TTC549 (cell line): ENCODE data around the gene MAP1B.
"Not testable (repeated sequence)": the region's sequence is repeated elsewhere in the genome, so short reads cannot be mapped to it uniquely, and the experiment has no call there.

Experiments
- FAIRE-seq: peaks from 2 replicates; lab custom pipeline; 2012; peaks lifted over from hg19 to GRCh38; lab: Jason Lieb, UNC

MAP1B gene

DNA sequence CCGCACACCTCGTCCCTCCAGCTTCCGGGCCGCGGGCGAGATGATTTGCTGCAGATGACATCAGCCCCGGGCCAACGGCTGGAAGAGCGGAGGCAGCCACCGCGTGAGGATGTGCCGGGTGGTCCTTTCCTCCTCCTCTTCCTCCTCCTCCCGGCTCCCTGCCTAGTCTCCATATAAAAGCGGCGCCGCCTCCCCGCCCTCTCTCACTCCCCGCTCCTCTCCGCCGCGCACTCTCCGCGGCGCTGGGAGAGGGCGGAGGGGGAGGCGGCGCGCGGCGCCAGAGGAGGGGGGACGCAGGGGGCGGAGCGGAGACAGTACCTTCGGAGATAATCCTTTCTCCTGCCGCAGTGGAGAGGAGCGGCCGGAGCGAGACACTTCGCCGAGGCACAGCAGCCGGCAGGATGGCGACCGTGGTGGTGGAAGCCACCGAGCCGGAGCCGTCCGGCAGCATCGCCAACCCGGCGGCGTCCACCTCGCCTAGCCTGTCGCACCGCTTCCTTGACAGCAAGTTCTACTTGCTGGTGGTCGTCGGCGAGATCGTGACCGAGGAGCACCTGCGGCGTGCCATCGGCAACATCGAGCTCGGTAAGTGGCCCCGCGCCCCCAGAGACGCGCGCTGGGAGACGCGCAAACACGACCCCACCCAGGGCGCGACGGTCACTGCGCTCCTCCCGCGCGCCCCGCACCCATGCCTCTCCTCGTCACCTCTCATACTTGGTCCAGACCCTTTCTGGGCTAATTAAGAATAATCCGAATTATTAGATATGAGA lies at the start of gene MAP1B:
Gene MAP1B (plus strand): TSS at position 345 of the 770 bp plus-strand sequence. CDS start 57 bp downstream, at position 402.
- no peak for FAIRE-seq

DNA sequence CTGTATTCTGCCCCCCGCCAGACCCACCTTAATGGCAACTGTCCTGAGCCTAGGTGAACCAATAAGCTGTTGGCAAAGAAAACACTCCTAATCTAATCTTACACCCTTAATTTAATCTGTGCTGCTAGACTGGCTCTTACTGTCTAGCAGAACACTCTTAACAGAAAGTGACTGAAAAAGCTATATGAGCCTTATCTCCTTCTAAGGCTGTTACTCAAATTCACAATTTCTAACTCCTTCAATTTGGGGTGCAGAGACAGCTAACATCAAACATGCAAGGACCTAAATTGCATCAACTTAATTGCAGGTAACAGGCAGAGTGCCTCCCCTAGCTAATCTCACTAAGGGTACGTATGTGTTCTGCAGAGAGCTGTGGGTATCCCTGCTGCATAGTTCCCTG lies 49.5 kb upstream of the MAP1B start:
- no peak for FAIRE-seq

DNA sequence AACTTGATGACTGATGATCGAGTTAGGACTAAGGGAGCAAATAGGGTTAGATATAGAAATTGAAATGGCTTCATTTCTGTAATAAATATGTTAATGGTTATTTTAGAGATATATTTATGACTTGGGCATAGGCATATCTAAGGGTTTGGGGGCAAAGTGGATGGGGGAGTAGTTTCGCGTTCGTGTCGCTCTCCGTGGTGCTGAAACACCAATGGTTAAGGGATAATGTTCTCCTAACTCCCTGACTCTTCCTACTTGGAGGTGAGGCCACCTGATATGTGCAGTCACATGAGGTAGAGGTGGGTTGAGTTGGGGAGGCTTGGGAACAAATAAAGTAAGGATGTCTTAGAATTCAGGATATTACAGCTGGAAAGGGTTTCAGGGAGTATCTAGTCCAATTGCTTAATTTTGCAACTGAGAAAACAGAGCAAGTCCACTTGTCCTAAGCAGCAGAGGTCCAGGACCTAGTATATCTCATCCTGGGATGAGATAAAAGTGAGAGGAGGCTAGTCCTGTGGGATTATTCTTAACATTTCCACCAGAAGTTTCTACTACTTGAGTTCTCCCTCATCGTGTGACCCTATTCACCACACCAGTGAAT lies 44.0 kb upstream of the MAP1B start:
- no peak for FAIRE-seq

DNA sequence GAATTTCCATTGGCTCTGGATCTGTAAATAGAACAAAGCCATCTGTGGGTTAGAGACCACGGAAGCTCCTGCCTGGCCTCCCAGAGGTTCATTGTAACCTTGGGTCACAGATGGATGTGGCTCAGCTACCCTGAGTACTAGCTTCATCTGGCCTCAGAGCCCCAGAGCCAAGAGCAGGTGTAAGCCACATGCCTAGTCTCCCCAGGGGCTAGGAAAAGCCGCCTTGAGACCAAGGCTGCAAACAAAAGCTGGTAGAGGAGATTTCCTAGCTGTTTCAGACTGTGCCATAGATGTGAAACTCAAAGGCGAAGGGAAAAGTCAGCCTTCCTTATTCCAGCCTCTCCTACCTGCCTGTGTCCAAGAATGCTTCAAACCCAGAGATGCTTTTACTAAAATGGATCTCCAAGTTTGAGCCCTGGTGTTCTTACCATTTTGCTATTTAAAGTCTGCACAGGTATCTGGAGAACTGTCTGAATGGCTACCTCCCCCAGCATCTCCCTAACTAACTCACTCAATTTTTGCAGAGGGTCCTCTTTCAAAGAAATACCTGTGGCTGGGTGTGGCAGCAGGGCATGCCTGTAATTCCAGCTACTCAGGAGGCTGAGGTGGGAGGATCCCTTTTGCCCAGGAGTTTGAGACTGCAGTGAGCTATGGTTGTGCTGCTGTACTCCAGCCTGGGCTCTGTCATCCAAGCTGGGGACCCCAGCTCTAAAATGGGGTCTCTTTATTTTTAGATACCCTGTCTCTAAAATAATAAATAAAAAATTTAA lies 42.3 kb upstream of the MAP1B start:
- FAIRE-seq = no peak

DNA sequence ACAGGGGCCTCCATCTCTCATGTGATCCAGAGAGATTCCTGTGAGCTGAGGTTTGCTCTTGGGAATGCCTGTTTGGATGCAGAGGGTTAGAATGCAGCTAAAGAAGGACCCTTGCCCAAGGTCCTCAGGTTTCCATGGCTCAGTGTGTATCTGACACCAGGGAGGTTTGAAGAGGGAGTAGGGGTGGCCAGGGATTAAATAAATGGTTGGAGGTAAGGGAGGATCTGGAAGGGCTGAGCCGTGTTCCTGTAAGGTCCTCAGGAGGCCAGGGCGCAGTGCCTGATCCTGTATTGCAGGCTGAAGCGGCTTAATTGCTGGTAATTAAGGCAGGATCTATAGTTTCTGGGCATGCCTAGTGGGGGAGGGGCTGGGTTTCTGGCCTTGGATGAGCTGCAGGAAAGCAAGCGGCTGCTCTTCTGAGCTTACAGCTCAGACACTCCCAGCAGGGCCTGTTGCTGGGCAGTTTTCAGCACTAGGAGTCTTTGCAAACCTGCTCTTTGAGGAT lies 41.5 kb upstream of the MAP1B start:
- FAIRE-seq = no peak

DNA sequence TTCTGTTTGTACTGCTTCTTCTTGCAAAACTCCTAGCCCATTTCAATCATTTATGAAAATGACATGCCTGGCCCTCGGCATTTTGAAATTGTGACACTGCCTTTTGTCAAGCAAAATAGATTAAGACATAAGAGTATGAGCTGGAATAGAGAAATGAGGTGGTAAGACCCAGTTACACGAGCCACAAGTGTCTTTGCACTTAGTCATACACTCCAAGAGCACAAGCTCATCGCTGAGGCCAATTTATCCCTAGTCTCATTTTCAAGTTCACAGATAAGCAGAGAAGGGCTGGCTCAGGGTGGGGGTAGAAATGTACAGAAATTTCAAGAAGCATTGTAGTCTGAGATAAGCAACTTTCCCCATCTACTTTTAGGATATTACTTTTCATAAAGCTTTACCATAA lies 40.6 kb upstream of the MAP1B start:
- no peak for FAIRE-seq

DNA sequence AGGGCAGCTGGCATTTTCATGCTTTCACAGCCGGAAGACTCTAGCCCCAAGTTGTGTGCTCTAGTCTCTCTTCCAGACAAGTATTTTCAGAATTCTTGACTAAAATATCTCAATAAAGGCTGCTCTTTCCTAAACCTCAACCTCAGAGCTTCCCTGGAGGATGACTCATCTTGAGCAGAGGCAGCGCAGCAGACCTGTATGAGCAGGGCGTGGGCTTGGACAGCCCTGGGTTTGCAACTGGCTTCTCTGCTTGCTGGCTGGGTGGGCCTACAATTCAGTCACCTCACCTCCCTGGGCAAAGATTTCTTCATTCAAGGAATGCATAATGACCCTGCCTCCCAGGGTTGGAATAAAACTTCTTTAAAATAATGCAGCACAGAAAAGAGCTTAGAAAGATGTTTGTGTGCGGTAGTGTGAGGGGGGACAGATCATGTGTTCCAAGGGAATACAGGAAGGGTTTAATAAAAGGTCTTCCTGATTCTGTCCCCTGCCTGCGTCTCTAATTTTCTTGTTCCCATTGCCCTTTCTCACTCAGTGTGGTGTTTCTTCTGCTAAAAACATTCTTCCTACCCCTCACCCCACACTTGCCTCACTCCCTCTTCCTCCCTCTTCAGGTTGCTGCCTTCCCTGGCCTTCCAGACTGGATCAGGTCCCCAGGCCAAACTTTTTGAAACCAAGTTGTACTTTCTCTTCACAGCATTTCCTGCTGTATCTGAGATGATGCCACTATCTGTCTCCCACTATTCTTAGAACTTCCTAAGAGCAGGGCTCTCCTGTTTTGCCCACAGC lies 39.4 kb upstream of the MAP1B start:
- no peak for FAIRE-seq

DNA sequence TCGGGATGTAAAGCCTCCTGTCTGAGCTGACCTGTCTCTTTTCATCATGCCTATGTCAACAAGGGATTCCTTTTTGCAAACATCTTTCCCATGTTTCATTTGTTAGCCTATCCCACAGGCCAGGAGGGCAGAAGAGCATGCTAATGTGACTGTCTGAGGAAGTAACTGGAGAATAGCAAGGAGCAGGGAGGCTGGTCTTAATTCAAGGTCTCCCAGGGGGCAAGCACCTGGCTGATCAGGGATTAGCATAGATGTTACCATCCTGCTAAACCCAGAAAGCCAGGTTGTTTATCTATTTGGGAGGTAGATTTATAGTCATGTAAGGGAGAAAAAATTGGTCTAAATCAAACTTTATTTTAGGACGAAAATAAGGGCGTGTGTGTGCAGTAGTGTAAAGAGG lies 36.7 kb upstream of the MAP1B start:
- no peak for FAIRE-seq

DNA sequence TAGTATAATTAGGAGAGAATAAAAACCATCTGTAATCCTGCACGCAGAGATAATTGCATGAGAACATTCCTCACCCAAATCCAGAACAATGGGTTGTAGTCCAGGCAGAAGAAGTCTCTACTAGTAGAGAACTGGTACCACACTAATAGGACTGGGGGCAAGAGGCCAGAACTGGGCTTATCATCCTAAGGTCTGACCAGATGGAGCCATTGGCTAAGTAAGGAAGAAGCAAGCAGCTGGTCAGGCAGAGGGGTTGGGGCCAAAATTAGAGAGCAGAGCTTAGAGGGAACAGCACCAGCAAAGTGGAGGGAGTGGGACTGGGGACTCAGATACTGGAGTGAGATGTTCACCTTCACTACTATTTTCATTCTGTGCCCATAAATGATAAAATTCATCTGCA lies 35.4 kb upstream of the MAP1B start:
- FAIRE-seq = no peak

DNA sequence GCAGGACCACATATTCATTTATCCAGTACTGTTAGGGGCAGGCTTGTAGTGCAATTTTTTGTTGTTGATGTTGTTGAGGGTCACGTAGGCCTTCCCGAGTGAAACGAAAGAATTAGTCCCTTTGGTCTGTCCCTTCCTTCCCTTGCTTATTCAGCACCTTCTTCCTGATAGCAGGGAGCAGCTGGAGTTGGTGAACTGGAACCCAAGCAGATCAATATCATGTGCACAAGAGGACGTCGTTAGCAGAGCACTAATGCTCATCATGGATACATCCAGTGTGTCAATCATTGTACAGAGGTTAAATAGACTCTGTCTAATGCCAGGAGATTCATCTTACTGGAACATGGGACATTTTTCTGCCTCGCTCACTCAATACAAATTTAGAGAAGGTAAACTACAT lies 33.0 kb upstream of the MAP1B start:
- FAIRE-seq = no peak

DNA sequence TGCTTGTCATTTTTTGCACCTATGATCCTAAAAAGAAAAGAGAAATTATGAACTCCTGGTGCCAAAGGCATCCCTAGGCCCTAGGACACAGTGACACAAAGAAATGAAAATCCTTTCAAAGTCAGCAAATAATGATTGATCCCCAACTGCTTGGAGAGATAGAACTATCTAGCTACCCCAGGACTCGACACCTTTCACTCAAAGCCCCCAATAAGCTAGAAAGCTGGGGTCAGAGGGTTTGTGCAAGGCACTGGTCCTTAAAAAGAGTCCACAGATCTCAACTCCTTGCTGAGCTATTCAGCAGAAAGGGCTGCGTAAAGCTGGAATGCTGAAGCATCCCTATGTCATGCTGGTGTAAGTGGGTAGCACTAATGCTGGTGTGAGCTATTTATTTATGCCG lies 31.8 kb upstream of the MAP1B start:
- no peak for FAIRE-seq

DNA sequence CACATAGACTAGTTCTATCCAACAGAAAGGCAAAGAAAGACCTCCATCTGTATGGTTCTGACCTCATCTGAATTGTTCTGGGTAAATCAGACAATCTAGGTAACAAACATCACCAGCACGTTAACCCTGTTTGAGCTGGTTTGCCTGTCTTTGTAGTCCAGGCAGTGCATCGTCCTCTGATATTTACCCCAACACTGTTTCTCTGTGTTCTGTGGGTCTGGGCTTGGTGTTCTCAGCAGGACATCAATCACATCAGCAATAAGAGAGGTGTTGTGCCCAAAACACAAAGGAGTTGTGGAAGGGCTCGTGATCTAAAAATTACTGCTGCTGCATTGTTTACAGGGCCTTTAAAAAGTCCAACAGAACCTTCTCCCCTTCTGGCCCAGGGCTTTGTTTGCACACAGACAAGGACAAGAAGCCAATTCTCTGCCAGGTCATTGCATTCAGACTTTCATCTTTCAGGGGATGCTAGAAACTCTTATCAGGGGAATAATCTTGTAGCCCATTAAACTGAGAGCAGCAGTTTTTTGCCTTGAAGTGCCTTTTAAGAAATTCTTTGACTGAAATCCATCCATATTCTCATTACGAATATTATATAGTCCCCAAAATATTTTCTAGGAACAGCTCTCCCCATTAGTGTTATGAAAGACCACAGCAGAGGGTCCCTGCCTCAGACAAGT lies 30.5 kb upstream of the MAP1B start:
- no peak for FAIRE-seq

DNA sequence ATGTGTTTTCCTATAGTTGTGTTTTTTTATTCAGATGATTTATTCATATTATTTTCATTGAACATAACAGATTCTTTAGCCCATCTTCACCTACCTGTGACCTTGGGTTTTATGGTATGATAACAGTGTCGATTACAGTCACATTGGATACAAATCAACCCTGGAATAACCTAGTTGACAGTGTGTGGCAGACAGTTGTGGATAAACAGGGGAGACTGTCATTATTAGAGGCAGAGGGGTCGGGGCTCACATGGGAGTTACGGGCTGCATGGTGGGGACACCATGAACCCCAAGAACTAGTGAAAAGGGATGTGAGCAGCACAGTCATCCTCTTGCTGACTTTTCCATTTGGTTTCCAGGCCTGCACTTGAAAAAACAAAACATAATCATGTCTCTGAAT lies 29.9 kb upstream of the MAP1B start:
- FAIRE-seq = no peak

DNA sequence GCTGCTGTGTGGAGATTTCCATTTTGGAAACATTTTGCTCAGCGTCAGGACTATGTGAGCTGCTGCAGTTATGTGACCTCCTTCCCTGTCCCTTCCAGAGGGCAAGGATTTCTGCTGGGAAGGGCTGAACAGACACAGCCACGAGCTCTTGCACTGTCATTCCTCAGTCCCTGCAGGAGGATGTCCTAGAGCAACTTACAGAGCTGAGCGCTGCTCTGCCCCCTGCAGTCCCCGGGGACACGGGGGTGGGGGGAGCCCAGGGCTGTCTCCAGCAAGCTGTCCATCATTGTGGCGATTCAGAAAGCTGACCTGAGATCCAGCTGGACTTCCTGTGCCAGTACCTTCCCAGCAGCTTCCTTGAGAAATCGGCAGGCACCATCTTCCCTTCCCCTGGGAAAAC lies 28.0 kb upstream of the MAP1B start:
- no peak for FAIRE-seq

DNA sequence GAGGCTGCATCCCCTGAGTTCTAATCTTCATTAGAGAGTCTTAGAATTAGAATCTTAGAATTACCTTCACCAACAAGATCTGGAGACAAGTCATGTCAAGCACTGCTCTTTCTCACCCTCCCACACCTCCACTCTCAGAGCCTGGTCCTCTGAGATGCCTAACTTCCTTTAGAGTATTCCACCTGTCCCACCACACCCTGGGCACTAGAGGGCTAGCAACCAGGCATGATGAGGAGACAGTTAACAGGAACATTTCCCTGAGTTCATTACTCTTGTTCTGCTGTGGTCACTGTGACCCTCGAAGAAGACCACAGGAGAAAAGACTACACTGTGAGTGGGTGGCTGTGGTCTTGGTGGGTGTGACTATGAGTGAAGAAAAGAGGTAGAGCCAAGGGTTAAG lies 25.2 kb upstream of the MAP1B start:
- FAIRE-seq = no peak

DNA sequence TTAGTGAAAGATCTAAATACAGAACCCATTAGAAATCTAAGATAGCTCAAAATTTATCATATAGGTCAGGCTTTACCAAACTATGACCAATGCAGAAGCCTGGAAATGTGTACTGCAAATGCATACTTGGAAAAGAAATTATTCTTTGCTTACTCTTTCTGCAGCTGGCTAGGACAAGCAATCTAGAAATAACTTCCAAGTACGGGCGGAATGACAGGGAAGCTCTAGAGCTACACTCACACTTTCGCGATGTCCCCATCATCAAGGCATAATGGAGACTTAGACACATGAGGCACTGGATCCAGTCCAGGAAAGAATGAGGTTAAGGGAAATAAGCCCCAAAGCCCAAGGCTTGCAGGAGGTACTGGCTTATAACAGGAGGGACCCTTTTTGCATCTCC lies 22.4 kb upstream of the MAP1B start:
- no peak for FAIRE-seq

DNA sequence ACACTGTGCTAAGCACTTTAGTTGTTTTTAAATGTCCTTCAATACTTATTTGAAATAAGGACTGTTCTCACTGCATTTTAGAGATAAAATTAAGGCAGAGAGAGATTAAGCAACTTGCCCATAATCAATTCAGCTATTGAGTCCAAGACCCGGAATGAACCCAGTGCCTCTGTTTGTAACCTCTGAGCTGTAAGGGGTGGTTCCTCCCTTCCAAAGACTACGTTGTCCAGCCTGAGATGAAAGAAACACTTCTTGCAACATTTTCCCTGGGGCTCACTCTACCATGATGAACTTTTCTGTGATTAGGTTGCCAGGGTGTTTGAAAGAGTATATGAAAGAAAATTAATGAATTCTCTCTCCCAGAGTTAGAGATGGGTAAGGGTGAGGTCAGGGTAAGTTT lies 22.0 kb upstream of the MAP1B start:
- no peak for FAIRE-seq

DNA sequence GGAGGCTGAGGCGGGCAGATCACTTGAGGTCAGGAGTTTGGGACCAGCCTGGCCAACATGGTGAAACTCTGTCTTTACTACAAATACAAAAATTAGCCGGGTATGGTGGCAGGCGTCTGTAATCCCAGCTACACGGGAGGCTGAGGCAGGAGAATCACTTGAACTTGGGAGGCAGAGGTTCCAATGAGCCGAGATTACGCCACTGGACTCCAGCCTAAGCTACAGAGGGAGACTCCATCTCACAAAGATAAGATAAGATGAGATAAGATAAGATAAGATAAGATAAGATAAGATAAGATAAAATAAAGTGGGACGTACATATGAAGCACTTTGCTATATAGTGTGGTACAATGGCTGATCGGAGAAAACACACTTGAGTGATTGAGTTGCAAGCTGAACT lies 17.6 kb upstream of the MAP1B start:
- not testable (repeated sequence) for FAIRE-seq

DNA sequence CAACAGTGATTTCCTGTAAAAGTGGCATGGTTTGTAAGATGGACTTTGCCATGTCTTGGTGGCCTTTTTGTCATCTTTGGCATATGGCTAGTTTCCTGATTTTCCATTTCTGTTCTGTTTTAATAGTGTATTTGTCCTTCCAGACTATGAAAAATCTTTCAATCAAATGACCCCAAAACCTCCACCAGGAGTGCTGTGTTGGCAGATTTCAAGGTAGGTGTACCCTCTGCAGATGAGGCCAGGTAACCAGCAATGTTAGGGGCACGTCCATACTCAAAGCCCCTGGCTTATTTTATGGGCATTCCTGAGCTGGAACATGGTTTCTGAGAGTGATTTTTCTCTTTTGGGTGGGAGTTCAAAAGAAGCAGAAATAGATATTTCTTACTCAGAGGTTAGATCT lies 15.2 kb upstream of the MAP1B start:
- no peak for FAIRE-seq

DNA sequence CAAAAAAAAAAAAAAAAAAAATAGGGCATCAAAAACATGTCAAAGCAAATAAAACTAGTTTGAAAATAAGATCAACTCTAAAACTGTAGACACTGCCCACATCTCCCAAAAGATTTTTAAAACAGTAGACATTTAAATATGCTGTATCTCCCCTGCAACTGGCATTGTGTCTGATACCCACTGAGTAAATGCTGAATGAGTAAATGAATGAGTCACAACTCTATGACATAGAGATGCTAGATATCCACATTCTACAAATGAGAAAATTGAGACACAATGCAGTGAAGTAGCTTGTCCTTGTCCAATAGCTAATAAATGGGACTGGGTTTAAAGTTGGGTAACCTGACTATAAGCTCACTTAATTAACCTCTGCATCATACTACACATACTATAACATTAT lies 14.1 kb upstream of the MAP1B start:
- FAIRE-seq = no peak

DNA sequence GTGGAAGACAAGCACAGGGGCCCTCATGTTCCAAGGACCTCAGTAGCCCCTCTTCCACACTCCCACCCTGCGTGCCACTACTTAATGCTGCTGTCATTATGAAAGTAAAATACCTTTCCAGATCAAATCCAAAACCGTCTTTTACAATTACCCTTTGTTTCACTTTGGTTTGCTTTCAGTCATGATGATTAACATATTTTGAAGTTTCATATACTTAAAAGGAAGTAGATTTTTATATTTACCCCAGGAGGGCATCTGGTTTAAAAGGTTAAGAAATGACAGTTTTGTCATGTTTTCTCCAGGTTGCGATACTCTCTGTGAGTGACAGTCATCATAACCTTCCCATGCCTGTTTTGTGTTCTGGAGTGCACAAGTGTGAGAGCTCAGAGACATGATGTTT lies 13.5 kb upstream of the MAP1B start:
- no peak for FAIRE-seq

DNA sequence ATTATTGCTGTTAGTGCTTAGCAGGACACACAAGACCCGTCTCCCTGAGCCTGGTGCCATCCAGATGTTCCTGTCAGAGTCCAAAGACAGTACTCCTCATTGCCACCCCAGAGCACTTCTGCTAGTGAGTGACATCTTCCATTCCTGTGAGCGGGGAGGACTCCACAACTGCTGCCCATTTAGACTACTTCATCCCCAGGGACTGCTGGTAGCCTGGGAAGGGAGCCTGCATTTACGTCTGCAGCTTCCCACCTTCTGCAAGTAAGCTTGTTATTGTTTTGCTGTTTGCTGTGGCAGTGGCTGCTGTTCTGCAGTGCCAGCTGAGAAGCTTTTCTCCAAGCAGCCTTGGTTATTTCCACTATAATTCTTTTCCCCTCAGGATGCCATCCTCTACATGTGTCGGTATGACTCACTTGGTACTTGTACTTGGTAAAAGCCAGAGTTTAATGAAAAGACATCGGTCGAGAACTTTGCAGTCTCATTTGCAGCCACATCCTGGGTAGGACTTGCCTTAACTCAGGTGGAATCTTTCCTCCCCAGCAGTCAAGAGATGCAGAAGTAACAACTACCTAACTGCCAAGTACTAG lies 10.6 kb upstream of the MAP1B start:
- FAIRE-seq = no peak
